ENCODE results near the gene CEBPG.

GRCh38 chr19:33387351-33388230, 14.1 kb downstream of the CEBPG start:
- TF ChIP-seq ZNF565 (CRISPR knock-in tag; conservative IDR thresholded peaks at IDR 0.05; ENCODE audit: low read depth) (no peak), CREB5 (CRISPR knock-in tag; IDR thresholded peaks at IDR 0.05; ENCODE audit: low read depth) (no peak), BACH2 (CRISPR knock-in tag; IDR thresholded peaks at IDR 0.05; ENCODE audit: borderline replicate concordance) (no peak), OSR1 (CRISPR knock-in tag; IDR thresholded peaks at IDR 0.05) (no peak), GLIS3 (CRISPR knock-in tag; IDR thresholded peaks at IDR 0.05) (no peak), ZFP30 (CRISPR knock-in tag; IDR thresholded peaks at IDR 0.05) (no peak), ZNF70 (CRISPR knock-in tag; IDR thresholded peaks at IDR 0.05) (no peak), TOX (CRISPR knock-in tag; IDR thresholded peaks at IDR 0.05; ENCODE audit: borderline replicate concordance) (no peak), ZFP3 (CRISPR knock-in tag; IDR thresholded peaks at IDR 0.05) (no peak), ARNTL (CRISPR knock-in tag; IDR thresholded peaks at IDR 0.05; ENCODE audit: borderline replicate concordance, low read depth) (no peak), ZC3H10 (CRISPR knock-in tag; IDR thresholded peaks at IDR 0.05) (no peak), TSHZ2 (CRISPR knock-in tag; IDR thresholded peaks at IDR 0.05) (no peak)
- TF ChIP-seq, protein P1, sequence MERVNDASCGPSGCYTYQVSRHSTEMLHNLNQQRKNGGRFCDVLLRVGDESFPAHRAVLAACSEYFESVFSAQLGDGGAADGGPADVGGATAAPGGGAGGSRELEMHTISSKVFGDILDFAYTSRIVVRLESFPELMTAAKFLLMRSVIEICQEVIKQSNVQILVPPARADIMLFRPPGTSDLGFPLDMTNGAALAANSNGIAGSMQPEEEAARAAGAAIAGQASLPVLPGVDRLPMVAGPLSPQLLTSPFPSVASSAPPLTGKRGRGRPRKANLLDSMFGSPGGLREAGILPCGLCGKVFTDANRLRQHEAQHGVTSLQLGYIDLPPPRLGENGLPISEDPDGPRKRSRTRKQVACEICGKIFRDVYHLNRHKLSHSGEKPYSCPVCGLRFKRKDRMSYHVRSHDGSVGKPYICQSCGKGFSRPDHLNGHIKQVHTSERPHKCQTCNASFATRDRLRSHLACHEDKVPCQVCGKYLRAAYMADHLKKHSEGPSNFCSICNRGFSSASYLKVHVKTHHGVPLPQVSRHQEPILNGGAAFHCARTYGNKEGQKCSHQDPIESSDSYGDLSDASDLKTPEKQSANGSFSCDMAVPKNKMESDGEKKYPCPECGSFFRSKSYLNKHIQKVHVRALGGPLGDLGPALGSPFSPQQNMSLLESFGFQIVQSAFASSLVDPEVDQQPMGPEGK (CRISPR knock-in tag; IDR thresholded peaks at IDR 0.05; ENCODE audit: borderline replicate concordance) = no peak

Data from SK-N-SH treated with all-trans-retinoic acid at 6 μM for 48 hours (cell line).